Neutrophil (primary cell): ENCODE measurements around the gene ABCC8.

Experiments used
- H3K27ac ChIP-seq: fragments of 200-600 bp; sonication (generic); 2 replicates; pipeline ENCODE4 v1.5.1; 2016; ENCODE audit warnings: mild to moderate bottlenecking, moderate library complexity
- H3K27me3 ChIP-seq: fragments of 200-600 bp; sonication (generic); 2 replicates; pipeline ENCODE4 v1.6.0; 2016; ENCODE audit warnings: mild to moderate bottlenecking
- H3K36me3 ChIP-seq: fragments of 200-600 bp; sonication (generic); 2 replicates; pipeline ENCODE4 v1.5.1; 2017
- H3K4me1 ChIP-seq, 2 experiments: fragments of 200-600 bp in 1 of 2; sonication (generic) in 1 of 2; 1 replicate in 1 of 2; 2 replicates in 1 of 2; pipeline versions ENCODE4 v1.5.1 to v1.6.1; 2013 to 2016; ENCODE audit warnings: low read depth in 1 of 2, low read length in 1 of 2, mild to moderate bottlenecking in 1 of 2, moderate library complexity in 1 of 2; ENCODE audit not compliant: control insufficient read depth in 1 of 2, insufficient read depth in 1 of 2
- H3K4me3 ChIP-seq, 2 experiments: fragments of 200-600 bp in 1 of 2; sonication (generic) in 1 of 2; 1 replicate in 1 of 2; 2 replicates in 1 of 2; pipeline ENCODE4 v1.5.1; 2013 to 2016; ENCODE audit warnings: low read depth in 1 of 2, low read length in 1 of 2, mild to moderate bottlenecking in 1 of 2, moderate library complexity in 1 of 2
- H3K9me3 ChIP-seq: fragments of 200-600 bp; sonication (generic); 2 replicates; pipeline ENCODE4 v1.5.1; 2016
- CTCF ChIP-seq: fragments of 200-600 bp; sonication (generic); IDR thresholded peaks from 2 replicates; pipeline ENCODE4 v1.5.1; 2016; ENCODE audit warnings: antibody characterized with exemption

ABCC8 gene

DNA sequence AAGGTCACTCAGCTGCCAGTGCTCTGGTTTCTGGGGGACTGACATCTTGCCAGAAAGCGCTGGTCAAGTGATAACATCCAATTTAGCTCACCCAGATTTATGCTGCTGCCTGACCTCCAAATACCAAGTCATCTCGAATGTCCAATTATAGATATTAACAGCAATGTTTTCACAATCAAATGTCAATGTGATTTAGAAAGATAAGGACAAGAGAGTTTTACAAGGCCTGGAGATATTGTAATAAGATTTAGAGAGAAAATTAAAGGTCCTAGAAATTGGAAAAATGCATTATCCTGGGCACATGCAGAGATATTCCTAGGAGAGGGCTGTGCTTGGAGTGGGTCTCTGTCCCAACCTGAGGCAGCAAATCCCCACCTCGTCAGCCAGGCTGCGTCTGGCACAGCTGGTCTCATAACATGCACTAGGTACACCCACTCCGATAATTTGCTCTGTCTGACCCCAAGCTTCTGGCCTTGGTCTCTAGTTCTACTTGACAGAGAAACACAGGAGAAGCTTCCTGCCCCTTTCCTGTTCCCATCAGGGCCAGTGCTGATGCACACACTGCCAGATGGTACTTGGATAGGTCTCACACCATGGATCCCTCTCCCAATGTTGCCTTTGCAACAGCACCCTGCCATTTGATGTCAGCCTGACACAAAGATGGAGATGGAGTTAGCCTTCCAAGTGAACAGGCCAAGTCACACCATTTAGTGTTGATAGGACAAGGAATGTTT lies 39.0 kb upstream of the ABCC8 start:
- TF ChIP-seq CTCF: no peak

GRCh38 chr11:17514476-17514875 lies 37.8 kb upstream of the ABCC8 start:
- no peak overlapping the region for H3K4me3 ChIP-seq
- no peak for TF ChIP-seq CTCF

More for the DNA sequence above, 39.0 kb upstream of the ABCC8 start:
- H3K4me1 ChIP-seq: no peaks in the 10 kb centered on the region
- H3K36me3 ChIP-seq: no peaks in the 10 kb centered on the region
- H3K27ac ChIP-seq: no peak overlapping the region
- no peaks in the 10 kb centered on the region for H3K9me3 ChIP-seq
- no peak overlapping the region for H3K4me3 ChIP-seq
- peaks cover 11% of the 10 kb centered on the region for H3K27me3 ChIP-seq

GRCh38 chr11:17513853-17514252 lies 37.2 kb upstream of the ABCC8 start:
- peaks cover 27% of the 10 kb centered on the region for H3K27me3 ChIP-seq
- no peak for TF ChIP-seq CTCF
- H3K36me3 ChIP-seq: no peaks in the 10 kb centered on the region
- H3K4me3 ChIP-seq: no peak overlapping the region
- no peaks in the 10 kb centered on the region for H3K4me1 ChIP-seq
- no peaks in the 10 kb centered on the region for H3K9me3 ChIP-seq
- H3K27ac ChIP-seq: no peak overlapping the region

More at GRCh38 chr11:17514476-17514875, 37.8 kb upstream of the ABCC8 start:
- Histone ChIP-seq H3K4me1 (no peaks in the 10 kb centered on the region), H3K9me3 (no peaks in the 10 kb centered on the region), H3K27ac (no peak overlapping the region), H3K27me3 (peaks cover 20% of the 10 kb centered on the region), H3K36me3 (no peaks in the 10 kb centered on the region)

DNA sequence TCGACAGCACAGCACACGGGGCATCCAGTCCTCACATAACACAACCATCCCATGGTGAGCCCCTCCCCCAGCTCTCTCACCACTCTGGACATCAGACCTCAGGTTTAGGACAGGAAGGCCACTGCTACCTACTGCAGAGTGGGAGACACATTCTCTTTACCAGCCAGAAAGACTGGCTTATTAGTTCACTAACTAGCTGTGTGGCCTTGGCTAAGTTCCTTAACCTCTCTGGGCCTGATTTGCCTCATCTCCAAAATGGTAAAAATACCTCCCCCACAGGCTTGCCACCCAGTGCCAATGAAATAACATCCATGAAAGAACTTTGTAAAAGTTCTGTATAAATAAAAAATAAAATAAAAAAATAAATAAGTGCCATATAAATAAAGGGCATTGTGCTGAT lies 35.5 kb upstream of the ABCC8 start:
- Histone ChIP-seq H3K9me3 (no peaks in the 10 kb centered on the region), H3K27me3 (peaks cover 41% of the 10 kb centered on the region), H3K4me1 (no peaks in the 10 kb centered on the region), H3K36me3 (no peaks in the 10 kb centered on the region), H3K4me3 (no peak overlapping the region), H3K27ac (no peak overlapping the region)
- TF ChIP-seq CTCF: no peak

DNA sequence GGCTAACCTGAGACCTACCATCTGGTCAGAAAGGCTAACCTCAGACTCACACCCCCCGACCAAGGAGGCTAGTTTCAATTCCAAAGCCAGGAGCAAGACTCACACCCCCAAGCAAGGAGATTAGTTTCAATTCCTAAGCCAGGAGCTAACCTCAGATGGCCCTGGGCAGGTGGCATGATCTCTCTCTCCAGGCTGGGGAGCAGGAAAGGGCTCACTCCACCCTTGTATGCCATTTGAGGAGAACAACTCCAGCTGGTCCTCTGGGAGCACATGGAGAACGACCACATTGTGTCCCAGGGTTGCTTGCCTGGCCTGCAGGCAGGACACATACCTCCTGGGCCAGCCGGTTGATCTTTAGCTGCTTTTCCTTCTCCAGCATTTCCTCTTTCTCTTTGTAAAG lies 34.9 kb upstream of the ABCC8 start:
- TF ChIP-seq CTCF: no peak
- Histone ChIP-seq H3K4me3 (no peak overlapping the region), H3K27me3 (peaks cover 45% of the 10 kb centered on the region), H3K36me3 (no peaks in the 10 kb centered on the region), H3K4me1 (no peaks in the 10 kb centered on the region), H3K9me3 (no peaks in the 10 kb centered on the region), H3K27ac (no peak overlapping the region)
